OCI-LY7 (cell line): ENCODE data around the gene HES2. TPM values are rescaled to one million over a fixed set of nuclear protein-coding genes. Genes with fewer than 3 reads are reported as not detected.

Source experiments
- BruUV-seq: library from RNA; stranded (reverse); fragments of 400-500 nt; replicated peaks from 2 replicates; lab custom pipeline; 2021; lab: Mats Ljungman, UMichigan
- CTCF ChIA-PET: fragments of 300-600 bp; sonication (Branson Sonifier 250); formaldehyde crosslinking; loops from one replicate; lab custom pipeline; 2022; ENCODE audit warnings: antibody characterized with exemption; ENCODE audit not compliant: unreplicated experiment; lab: Charles Lee
- POLR2A ChIA-PET: fragments of 300-600 bp; sonication (Branson Sonifier 250); formaldehyde crosslinking; loops from one replicate; lab custom pipeline; 2022; ENCODE audit warnings: antibody characterized with exemption; lab: Charles Lee
- DNase-seq: peaks from one replicate; pipeline ENCODE4 v3.0.0-alpha.2; 2015; ENCODE audit warnings: low spot score
- H2AFZ ChIP-seq: fragments of 200-600 bp; sonication (generic), shearing (Covaris generic); 2 replicates; pipeline ENCODE4 v1.6.1; 2014; ENCODE audit warnings: mild to moderate bottlenecking, antibody characterized with exemption, low read length, moderate library complexity
- H3K27ac ChIP-seq: fragments of 200-600 bp; sonication (generic); 2 replicates; pipeline ENCODE4 v1.5.1; 2014; ENCODE audit warnings: mixed run types, low read depth, mild to moderate bottlenecking, moderate library complexity, low read length, inconsistent platforms; ENCODE audit not compliant: poor library complexity, severe bottlenecking
- H3K36me3 ChIP-seq: fragments of 200-600 bp; sonication (generic); 2 replicates; pipeline ENCODE4 v1.6.1; 2014; ENCODE audit warnings: mild to moderate bottlenecking, antibody characterized with exemption, low read length, moderate library complexity, mixed read lengths; ENCODE audit not compliant: insufficient read depth
- H3K4me1 ChIP-seq: fragments of 200-600 bp; sonication (generic); 2 replicates; pipeline ENCODE4 v1.5.1; 2014; ENCODE audit warnings: mild to moderate bottlenecking, low read length; ENCODE audit not compliant: insufficient read depth, poor library complexity, severe bottlenecking
- H3K4me2 ChIP-seq: fragments of 200-600 bp; sonication (generic); 2 replicates; pipeline ENCODE4 v1.6.1; 2014; ENCODE audit warnings: mild to moderate bottlenecking, low read length
- H3K4me3 ChIP-seq: fragments of 200-600 bp; sonication (generic); 2 replicates; pipeline ENCODE4 v1.5.1; 2014; ENCODE audit warnings: mild to moderate bottlenecking, low read depth, low read length; ENCODE audit not compliant: poor library complexity, severe bottlenecking
- H3K79me2 ChIP-seq: fragments of 200-600 bp; sonication (generic); 2 replicates; pipeline ENCODE4 v1.6.1; 2016; ENCODE audit warnings: low read depth, mild to moderate bottlenecking, low read length, moderate library complexity, mixed read lengths; ENCODE audit not compliant: insufficient read depth
- H3K9me2 ChIP-seq: fragments of 200-600 bp; sonication (generic); 2 replicates; pipeline ENCODE4 v1.6.1; 2016; ENCODE audit warnings: mild to moderate bottlenecking, low read length, mixed read lengths; ENCODE audit not compliant: insufficient read depth
- H3K9me3 ChIP-seq: fragments of 200-600 bp; sonication (generic); 2 replicates; pipeline ENCODE4 v1.6.1; 2014; ENCODE audit warnings: mild to moderate bottlenecking, mixed run types, low read length, mixed read lengths
- H4K20me1 ChIP-seq: fragments of 200-600 bp; sonication (generic); 2 replicates; pipeline ENCODE4 v1.6.1; 2014; ENCODE audit warnings: mild to moderate bottlenecking, antibody characterized with exemption, low read length, moderate library complexity, mixed read lengths; ENCODE audit not compliant: insufficient read depth
- CTCF ChIP-seq: fragments of 200-600 bp; sonication (generic); conservative IDR thresholded peaks from 2 replicates; pipeline ENCODE4 v1.5.1; 2014; ENCODE audit warnings: mild to moderate bottlenecking, antibody characterized with exemption, low read length, moderate library complexity, mixed read lengths
- EZH2phosphoT487 ChIP-seq: fragments of 200-600 bp; sonication (generic); IDR thresholded peaks from 2 replicates; pipeline ENCODE4 v1.6.1; 2018; ENCODE audit warnings: low read depth, borderline replicate concordance, mild to moderate bottlenecking, mixed run types, antibody characterized with exemption, low read length, moderate library complexity, mixed read lengths
- intact Hi-C: fragments of 100-400 bp; cut with micrococcal nuclease; formaldehyde crosslinking; loops from one replicate; pipeline ENCODE4 v1.10.0; 2022; ENCODE audit not compliant: unreplicated experiment
- total RNA-seq, 2 experiments: library from RNA; depleted of rRNA in 1 of 2; stranded (reverse); fragments of >200 nt in 1 of 2; shearing (Covaris generic) in 1 of 2; gene quantifications; 2 replicates each; pipeline ENCODE4 v1.2.3, GENCODE V29; 2014 to 2022

HES2 gene
- total RNA-seq, 2 experiments from 2014 or later: not detected

DNA sequence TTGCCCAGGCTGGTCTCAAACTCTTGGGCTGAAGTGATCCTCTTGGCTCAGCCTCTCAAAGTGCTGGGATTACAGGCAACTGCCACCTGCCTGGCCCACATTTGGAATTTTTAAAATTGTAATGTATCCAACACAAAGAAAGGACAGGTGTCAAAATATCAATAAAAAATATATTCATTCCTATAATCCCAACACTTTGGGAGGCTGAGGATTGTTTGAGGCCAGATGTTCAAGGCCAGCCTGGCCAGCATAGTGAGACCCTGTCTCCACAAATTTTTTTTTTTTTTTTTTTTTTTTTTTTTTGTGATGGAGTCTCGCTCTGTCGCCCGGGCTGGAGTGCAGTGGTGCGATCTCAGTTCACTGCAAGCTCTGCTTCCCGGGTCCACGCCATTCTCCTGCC is 10.0 kb downstream of the HES2 start:
- TF ChIP-seq CTCF (no peak), EZH2phosphoT487 (no peak)
- no peaks in the 10 kb centered on the region for H3K4me1 ChIP-seq
- H3K36me3 ChIP-seq: no peaks in the 10 kb centered on the region
- DNase-seq: no peak
- no peak overlapping the region for H3K27ac ChIP-seq
- no peaks in the 10 kb centered on the region for H4K20me1 ChIP-seq
- ChIA-PET CTCF (no interaction called here), POLR2A (no interaction called here)
- no TSS peak for BruUV-seq
- no peak overlapping the region for H2AFZ ChIP-seq
- intact Hi-C loops: loop anchor here (10.0 kb wide), 1 partner anchor 65 kb away; no protein-coding TSS in a partner anchor
- H3K4me3 ChIP-seq: no peak overlapping the region
- no peak overlapping the region for H3K4me2 ChIP-seq
- no peaks in the 10 kb centered on the region for H3K9me2 ChIP-seq
- no peaks in the 10 kb centered on the region for H3K9me3 ChIP-seq
- no peaks in the 10 kb centered on the region for H3K79me2 ChIP-seq

- H3K4me1 ChIP-seq: no peaks in the 10 kb centered on the region
- DNase-seq: no peak
These were observed 10.7 kb downstream of the HES2 start for GRCh38 chr1:6409053-6409452.

More at GRCh38 chr1:6409053-6409452, 10.7 kb downstream of the HES2 start:
- Histone ChIP-seq H3K79me2 (no peaks in the 10 kb centered on the region), H2AFZ (no peak overlapping the region), H3K9me2 (no peaks in the 10 kb centered on the region), H3K9me3 (no peaks in the 10 kb centered on the region), H3K27ac (no peak overlapping the region), H3K4me3 (no peak overlapping the region), H3K4me2 (no peak overlapping the region), H4K20me1 (no peaks in the 10 kb centered on the region), H3K36me3 (no peaks in the 10 kb centered on the region)
- intact Hi-C loops: loop anchor here (10.0 kb wide), 1 partner anchor 64 kb away; no protein-coding TSS in a partner anchor
- POLR2A ChIA-PET: no interaction called here
- CTCF ChIA-PET: no interaction called here
- TF ChIP-seq CTCF (peak; percentile 32; the same call in 1 of the 2 replicates), EZH2phosphoT487 (no peak)
- BruUV-seq: no TSS peak
